KOPT-K1 (cell line): ENCODE data around the gene DUSP15.

Experiments used
- H3K27ac ChIP-seq: fragments of 200-600 bp; sonication (generic); 2 replicates; pipeline ENCODE4 v1.5.1; 2016; ENCODE audit warnings: antibody characterized with exemption, mild to moderate bottlenecking, low read depth, low read length; ENCODE audit not compliant: poor library complexity, severe bottlenecking
- H3K36me3 ChIP-seq: fragments of 200-600 bp; sonication (generic); 2 replicates; pipeline ENCODE4 v1.5.1; 2017; ENCODE audit warnings: antibody characterized with exemption, mild to moderate bottlenecking, low read length, moderate library complexity; ENCODE audit not compliant: insufficient read depth
- H3K9me3 ChIP-seq: fragments of 200-600 bp; sonication (generic); 2 replicates; pipeline ENCODE4 v1.5.1; 2017; ENCODE audit warnings: antibody characterized with exemption, low read length, mild to moderate bottlenecking; ENCODE audit not compliant: insufficient read depth, poor library complexity, severe bottlenecking

The DUSP15 gene

DNA sequence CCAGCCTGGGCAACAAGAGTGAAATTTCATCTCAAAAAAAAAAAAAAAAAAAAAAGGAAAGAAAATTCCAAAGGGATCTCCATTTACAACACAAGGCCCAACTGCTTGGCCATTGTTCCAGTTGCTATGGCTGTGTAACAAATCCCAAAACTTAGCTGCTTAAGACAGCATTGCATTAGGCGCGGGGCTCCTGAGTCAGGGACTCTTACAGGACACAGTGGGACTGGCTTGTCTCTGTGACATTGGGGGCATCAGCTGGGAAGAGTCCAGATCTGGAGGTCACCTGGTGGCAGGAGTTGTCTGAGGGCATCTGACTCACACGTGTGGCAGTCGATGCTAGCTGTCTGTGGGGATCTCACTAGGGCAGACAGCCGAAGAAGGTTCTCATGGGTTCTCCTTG is 35.7 kb upstream of the DUSP15 start:
- Histone ChIP-seq H3K9me3 (no peaks in the 10 kb centered on the region), H3K27ac (no peak overlapping the region), H3K36me3 (no peaks in the 10 kb centered on the region)

GRCh38 chr20:31903627-31904386 is 33.5 kb upstream of the DUSP15 start:
- no peak overlapping the region for H3K27ac ChIP-seq
- no peaks in the 10 kb centered on the region for H3K36me3 ChIP-seq
- no peaks in the 10 kb centered on the region for H3K9me3 ChIP-seq

DNA sequence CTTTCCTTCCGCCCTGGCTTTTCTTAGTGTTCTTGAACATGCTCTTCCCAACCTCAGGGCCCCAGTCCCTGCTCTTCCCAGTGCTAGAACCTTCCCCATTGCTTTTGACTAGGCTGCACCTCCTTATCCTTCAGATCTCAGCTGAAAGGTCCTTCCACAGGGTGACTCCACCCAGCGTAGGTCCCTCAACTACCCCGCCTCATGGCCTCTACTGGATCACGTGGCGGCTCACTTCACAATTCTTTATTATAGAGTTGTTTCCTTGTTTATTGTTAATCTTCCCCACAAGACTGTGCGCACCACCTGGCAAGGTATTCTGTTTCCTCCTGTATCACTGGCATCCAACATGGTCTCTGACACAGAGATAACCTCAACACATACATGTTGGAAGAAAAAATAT is 31.3 kb upstream of the DUSP15 start:
- no peak overlapping the region for H3K27ac ChIP-seq
- H3K36me3 ChIP-seq = no peaks in the 10 kb centered on the region
- H3K9me3 ChIP-seq = no peaks in the 10 kb centered on the region

DNA sequence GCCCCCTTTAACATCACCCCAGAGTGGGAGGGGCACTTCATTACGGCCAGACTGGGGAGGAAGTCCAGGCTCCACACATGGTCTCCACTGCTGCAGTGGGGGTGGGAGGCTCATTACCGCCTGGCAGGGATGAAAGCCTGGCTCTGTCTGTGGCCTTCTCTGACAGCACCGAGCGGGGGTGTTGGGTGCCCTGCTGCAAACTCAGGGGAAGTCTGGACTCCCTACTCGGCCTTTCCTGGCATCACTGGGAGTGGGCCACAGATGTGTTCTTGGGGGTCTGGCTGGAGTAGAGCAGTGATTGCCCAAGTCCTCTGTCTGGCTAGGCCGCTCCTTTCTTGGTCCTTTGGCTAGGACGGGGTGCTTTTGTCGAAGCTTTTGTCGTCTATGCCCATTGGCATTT is 27.2 kb upstream of the DUSP15 start:
- H3K36me3 ChIP-seq = no peaks in the 10 kb centered on the region
- H3K27ac ChIP-seq = no peak overlapping the region

GRCh38 chr20:31896049-31896448 is 25.7 kb upstream of the DUSP15 start:
- Histone ChIP-seq H3K27ac (no peak overlapping the region), H3K9me3 (no peaks in the 10 kb centered on the region), H3K36me3 (no peaks in the 10 kb centered on the region)

More for the DNA sequence above, 27.2 kb upstream of the DUSP15 start:
- H3K9me3 ChIP-seq = no peaks in the 10 kb centered on the region

GRCh38 chr20:31894980-31895675 is 24.8 kb upstream of the DUSP15 start:
- Histone ChIP-seq H3K27ac (no peak overlapping the region), H3K9me3 (no peaks in the 10 kb centered on the region), H3K36me3 (no peaks in the 10 kb centered on the region)

DNA sequence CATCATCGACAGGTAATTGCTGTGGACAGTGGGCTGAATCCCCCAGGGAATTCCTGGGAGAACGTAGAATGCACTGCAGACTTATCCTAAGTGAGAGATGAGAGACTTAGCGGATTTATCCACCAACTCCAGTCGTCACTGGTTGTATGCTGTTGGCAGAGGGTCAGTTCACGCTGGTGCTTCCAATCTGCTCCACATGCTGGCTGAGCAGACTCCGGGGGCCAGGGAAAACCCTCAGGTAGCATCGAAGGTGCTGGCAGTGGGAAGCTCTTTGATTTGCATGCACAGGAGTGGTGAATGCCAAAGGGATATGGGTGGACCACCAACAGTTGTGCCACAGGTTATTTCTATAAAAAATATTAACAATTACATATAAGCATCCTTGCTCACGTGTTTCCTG is 20.3 kb upstream of the DUSP15 start:
- no peaks in the 10 kb centered on the region for H3K36me3 ChIP-seq
- H3K27ac ChIP-seq = no peak overlapping the region
- no peaks in the 10 kb centered on the region for H3K9me3 ChIP-seq

GRCh38 chr20:31883829-31884228 is 13.5 kb upstream of the DUSP15 start:
- H3K36me3 ChIP-seq = no peaks in the 10 kb centered on the region
- no peak overlapping the region for H3K27ac ChIP-seq
- H3K9me3 ChIP-seq = peaks cover 7% of the 10 kb centered on the region

GRCh38 chr20:31881945-31882344 is 11.6 kb upstream of the DUSP15 start:
- H3K27ac ChIP-seq = no peak overlapping the region
- peaks cover 13% of the 10 kb centered on the region for H3K9me3 ChIP-seq
- no peaks in the 10 kb centered on the region for H3K36me3 ChIP-seq

- Histone ChIP-seq H3K9me3 (peaks cover 13% of the 10 kb centered on the region), H3K36me3 (no peaks in the 10 kb centered on the region), H3K27ac (no peak overlapping the region)
Observed at GRCh38 chr20:31879143-31879987, 9.0 kb upstream of the DUSP15 start.

DNA sequence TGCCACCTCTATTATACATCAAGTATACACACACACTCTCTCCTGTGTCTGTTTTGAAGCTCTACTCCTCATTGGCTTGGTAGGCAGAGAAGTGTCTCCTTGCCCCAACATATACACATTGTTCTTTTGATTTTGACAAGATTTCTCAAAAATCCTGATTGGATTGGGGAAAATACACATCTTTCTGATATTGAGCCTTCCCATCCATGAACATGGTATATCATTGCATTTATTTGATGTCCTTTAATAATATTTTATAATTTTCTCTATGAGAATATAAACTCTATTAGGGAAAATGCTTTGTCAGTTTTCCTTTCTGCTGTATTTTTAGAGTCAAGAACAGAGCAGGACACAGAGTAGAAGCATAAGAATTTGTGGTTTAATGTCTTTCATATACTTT is 7.4 kb upstream of the DUSP15 start:
- Histone ChIP-seq H3K36me3 (no peaks in the 10 kb centered on the region), H3K9me3 (peaks cover 6% of the 10 kb centered on the region), H3K27ac (no peak overlapping the region)

- H3K36me3 ChIP-seq = no peaks in the 10 kb centered on the region
- no peak overlapping the region for H3K27ac ChIP-seq
Observed at GRCh38 chr20:31875671-31876070, 5.3 kb upstream of the DUSP15 start.

DNA sequence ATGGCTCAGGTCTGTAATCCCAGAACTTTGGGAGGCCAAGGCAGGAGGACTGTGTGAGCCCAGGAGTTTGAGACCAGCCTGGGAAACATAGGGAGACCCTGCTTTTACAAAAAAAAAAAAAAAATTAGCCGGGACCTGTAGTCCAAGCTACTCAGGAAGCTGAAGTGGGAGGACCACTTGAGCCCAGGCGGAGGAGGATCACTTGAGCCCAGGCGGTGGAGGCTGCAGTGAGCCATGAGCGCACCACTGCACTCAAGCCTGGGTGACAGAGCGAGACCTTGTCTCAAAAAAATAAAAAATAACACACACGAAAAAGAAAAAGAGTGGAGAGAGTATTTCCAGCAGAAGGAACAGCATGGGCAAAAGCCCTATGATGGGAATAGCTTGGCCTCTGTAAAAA is 2.1 kb upstream of the DUSP15 start:
- Histone ChIP-seq H3K27ac (no peak overlapping the region), H3K9me3 (no peaks in the 10 kb centered on the region), H3K36me3 (no peaks in the 10 kb centered on the region)

More at GRCh38 chr20:31875671-31876070, 5.3 kb upstream of the DUSP15 start:
- peaks cover 6% of the 10 kb centered on the region for H3K9me3 ChIP-seq

GRCh38 chr20:31871618-31871954 is 1.3 kb upstream of the DUSP15 start:
- Histone ChIP-seq H3K36me3 (no peaks in the 10 kb centered on the region), H3K27ac (no peak overlapping the region), H3K9me3 (no peaks in the 10 kb centered on the region)
